Subcutaneous adipose tissue (tissue), 4 donors: Measurements from ENCODE around the gene ZNF586. TPM values are rescaled to one million over a fixed set of nuclear protein-coding genes. Genes with fewer than 3 reads are reported as not detected.

ENCODE experiments used
- total RNA-seq, 4 donors: library from RNA; depleted of rRNA; stranded (reverse); fragments of >200 nt; gene quantifications; one replicate each; pipeline ENCODE4 v1.1.0, GENCODE V29; 2016
- TF ChIP-seq, protein P1 (sequence below): fragments of 450-650 bp; IDR thresholded peaks from one replicate; pipeline ENCODE4 v1.5.1; 2016; ENCODE audit warnings: low read depth, mild to moderate bottlenecking, control low read depth, antibody characterized with exemption, moderate library complexity

ZNF586 gene
- total RNA-seq, 4 donors from 2014 or later = 17.8 to 22.5 (median 20.9) TPM

GRCh38 chr19:57754091-57754673, 15.3 kb upstream of the ZNF586 start:
- TF ChIP-seq, protein P1, sequence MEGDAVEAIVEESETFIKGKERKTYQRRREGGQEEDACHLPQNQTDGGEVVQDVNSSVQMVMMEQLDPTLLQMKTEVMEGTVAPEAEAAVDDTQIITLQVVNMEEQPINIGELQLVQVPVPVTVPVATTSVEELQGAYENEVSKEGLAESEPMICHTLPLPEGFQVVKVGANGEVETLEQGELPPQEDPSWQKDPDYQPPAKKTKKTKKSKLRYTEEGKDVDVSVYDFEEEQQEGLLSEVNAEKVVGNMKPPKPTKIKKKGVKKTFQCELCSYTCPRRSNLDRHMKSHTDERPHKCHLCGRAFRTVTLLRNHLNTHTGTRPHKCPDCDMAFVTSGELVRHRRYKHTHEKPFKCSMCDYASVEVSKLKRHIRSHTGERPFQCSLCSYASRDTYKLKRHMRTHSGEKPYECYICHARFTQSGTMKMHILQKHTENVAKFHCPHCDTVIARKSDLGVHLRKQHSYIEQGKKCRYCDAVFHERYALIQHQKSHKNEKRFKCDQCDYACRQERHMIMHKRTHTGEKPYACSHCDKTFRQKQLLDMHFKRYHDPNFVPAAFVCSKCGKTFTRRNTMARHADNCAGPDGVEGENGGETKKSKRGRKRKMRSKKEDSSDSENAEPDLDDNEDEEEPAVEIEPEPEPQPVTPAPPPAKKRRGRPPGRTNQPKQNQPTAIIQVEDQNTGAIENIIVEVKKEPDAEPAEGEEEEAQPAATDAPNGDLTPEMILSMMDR = no peak

- TF ChIP-seq, protein P1 = no peak
Measured at GRCh38 chr19:57755031-57755430, 14.4 kb upstream of the ZNF586 start.

DNA sequence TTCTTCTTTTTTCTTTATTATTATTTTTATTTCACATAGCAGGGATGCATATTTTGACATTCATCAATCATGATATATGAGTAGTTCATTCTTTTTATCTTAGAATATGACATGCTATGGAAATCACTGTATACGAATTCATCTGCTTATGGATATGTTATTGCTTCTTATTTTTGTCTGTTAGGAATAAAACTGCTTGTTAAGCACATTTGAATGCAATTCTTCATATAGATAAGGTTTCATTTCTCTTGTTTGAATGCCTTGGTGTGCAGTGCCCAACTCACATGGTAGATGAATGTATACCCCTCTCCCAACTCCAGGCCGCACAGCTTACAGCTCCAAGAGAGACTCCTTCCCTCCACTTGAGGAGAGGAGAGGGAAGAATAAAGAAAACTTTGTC, 11.5 kb upstream of the ZNF586 start:
- TF ChIP-seq, protein P1 = no peak

DNA sequence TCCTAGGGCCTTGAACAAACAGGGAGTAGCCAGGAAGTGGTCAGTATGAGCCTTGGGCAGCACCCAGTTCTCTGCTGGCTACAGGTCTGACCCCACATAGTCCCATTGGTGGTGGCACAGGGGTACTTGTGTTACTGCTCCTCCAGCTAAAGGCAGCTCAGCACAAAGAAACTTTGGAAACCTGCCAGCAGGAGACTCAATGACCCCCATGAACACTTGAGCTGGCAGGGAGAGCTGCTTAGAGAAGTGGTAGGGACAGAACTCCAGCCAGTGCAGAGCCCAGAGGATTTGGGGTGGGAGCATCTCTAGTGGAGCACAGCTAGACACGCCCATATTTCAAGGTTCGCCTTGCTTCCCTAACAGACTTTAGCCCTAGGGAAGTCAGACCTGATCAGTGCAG, 10.4 kb upstream of the ZNF586 start:
- TF ChIP-seq, protein P1 = no peak

DNA sequence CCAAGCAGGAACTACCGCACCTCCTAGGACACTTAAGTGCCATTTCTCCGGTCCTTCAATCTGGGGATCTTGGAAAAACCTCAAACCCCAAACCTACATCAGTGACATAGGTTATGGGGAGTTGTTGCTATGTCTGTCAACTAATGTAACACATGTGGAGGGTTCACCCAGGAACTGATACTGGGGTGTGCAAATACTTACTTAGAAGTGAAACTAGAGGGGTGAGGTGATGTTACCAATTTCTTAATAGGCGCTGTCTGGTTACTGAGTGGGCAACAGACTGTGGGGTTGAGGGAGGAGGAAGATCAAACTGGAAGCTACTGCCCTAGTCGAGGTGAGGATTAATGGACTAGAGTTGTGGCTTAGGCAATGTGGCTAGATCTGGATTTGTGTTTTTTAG, 1.9 kb downstream of the ZNF586 start:
- TF ChIP-seq, protein P1 = no peak

DNA sequence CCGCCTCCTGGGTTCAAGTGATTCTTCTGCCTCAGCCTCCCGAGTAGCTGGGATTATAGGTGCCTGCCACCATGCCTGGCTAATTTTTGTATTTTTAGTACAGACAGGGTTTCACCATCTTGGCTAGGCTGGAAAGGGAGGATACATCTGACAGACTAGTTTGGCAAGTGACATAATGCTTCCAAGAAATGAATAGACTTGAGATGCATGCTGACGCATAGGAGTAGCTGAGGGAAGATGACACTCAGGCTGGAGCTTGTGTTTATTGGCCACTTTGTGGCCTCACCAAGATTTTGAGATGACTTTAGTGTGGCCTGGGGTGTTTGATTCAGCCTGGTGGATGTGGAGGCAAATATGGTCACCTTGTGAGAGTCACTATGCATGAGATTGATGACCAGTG, 4.0 kb downstream of the ZNF586 start:
- TF ChIP-seq, protein P1 = no peak

DNA sequence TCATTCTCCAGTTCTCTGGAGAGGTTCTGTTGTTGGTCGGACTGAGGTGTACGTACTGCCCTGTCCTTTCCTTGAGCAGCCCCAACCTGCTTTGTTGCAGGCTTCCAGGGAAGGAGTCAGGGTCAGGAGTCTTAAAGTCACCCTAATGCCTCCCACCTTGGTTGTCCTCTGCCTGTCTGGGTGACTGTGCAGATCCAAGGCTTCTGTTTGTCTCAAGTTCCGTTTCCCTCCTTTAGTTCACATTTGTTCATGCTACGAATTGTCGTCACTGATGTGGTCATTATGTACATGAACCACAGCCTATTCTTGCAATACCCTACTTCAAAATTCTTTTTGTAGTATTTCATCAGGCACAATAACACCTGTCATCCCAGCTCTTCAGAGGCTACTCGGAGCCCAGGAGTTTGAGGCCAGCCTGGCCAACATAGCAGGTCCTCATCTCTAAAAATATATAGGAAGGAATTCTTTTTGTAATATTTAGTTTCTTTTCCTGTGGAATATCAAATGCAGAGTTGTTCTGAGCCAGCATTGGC, 7.4 kb downstream of the ZNF586 start:
- TF ChIP-seq, protein P1 = no peak
